K562 (cell line): ENCODE results near the gene ENTR1. TPM values are rescaled to one million over a fixed set of nuclear protein-coding genes. Genes with fewer than 3 reads are reported as not detected.
A peak's percentile ranks its signal among the peaks of the same experiment; 100 is the strongest.

ENCODE experiments used
- CBFA2T2 ChIP-seq: fragments of 450-650 bp; conservative IDR thresholded peaks from 2 replicates; pipeline ENCODE4 v1.6.1; 2017; ENCODE audit warnings: mild to moderate bottlenecking
- ELF4 ChIP-seq: fragments of 450-650 bp; formaldehyde crosslinking; IDR thresholded peaks from 2 replicates; pipeline ENCODE4 v1.4.0; 2022; ENCODE audit warnings: missing genetic modification characterization
- EP400 ChIP-seq: fragments of 450-650 bp; IDR thresholded peaks from 2 replicates; pipeline ENCODE4 v1.6.1; 2017; ENCODE audit warnings: antibody characterized with exemption, mild to moderate bottlenecking, moderate library complexity
- ETV1 ChIP-seq: fragments of 450-650 bp; conservative IDR thresholded peaks from 2 replicates; pipeline ENCODE4 v1.6.1; 2016; ENCODE audit warnings: missing genetic modification characterization, control low read depth, low read depth, missing compliant biosample characterization
- NFIC ChIP-seq: fragments of 450-650 bp; IDR thresholded peaks from 2 replicates; pipeline ENCODE4 v1.6.1; 2017; ENCODE audit warnings: mild to moderate bottlenecking, inconsistent platforms
- SETDB1 ChIP-seq: IDR thresholded peaks from one replicate; pipeline ENCODE4 v1.6.1; 2012; ENCODE audit warnings: low read length, control low read depth, inconsistent platforms
- SP1 ChIP-seq: sonication (generic); formaldehyde crosslinking; IDR thresholded peaks from 2 replicates; pipeline ENCODE4 v1.8.1; 2022; ENCODE audit warnings: mild to moderate bottlenecking, missing genetic modification reagents
- polyA plus RNA-seq, 8 experiments: library from polyadenylated mRNA; depleted of rRNA in 4 of 8; stranded (reverse) in 5 of 8; unstranded in 3 of 8; fragments of >200 nt; fragmentation: Nextera tagmentation in 2 of 8; fragmentation: Illumina TruSeq in 1 of 8; extraction: Ambion mirVana in 2 of 8; extraction: Trizol in 1 of 8; gene quantifications; 2 replicates each; pipeline versions ENCODE4 v1.2.1 to v1.2.3, GENCODE V29; 2011 to 2014; ENCODE audit warnings: inconsistent platforms in 1 of 8, missing spikeins in 1 of 8
- total RNA-seq, 7 experiments: library from RNA; depleted of rRNA in 6 of 7; stranded (reverse); fragments of >200 nt in 6 of 7; fragmentation: Illumina TruSeq in 2 of 7; extraction: Trizol in 2 of 7; gene quantifications; 2 replicates each; pipeline versions ENCODE4 v1.2.1 to v1.2.3, GENCODE V29; 2011 to 2021; ENCODE audit warnings: low replicate concordance in 1 of 7
- TF ChIP-seq, protein P1 (sequence below), 2 experiments: fragments of 450-650 bp; IDR thresholded peaks; 2 replicates each; pipeline ENCODE4 v1.6.1; 2016; ENCODE audit warnings: mild to moderate bottlenecking in 2 of 2, borderline replicate concordance in 1 of 2, low read depth in 1 of 2, moderate library complexity in 1 of 2
- TF ChIP-seq, protein P2 (sequence below): fragments of 200-800 bp; sonication (Bioruptor generic); IDR thresholded peaks from 2 replicates; pipeline ENCODE4 v1.6.1; 2017; ENCODE audit warnings: missing genetic modification characterization, missing compliant biosample characterization
- TF ChIP-seq, protein P3 (sequence below): sonication (generic); formaldehyde crosslinking; IDR thresholded peaks from 2 replicates; pipeline ENCODE4 v1.9.0; 2022; ENCODE audit warnings: mild to moderate bottlenecking, missing genetic modification reagents
- TF ChIP-seq, protein P4 (sequence below): conservative IDR thresholded peaks from 2 replicates; pipeline ENCODE4 v1.6.1; 2011; ENCODE audit warnings: low read depth, mild to moderate bottlenecking, low read length; ENCODE audit not compliant: control insufficient read depth
- TF ChIP-seq, protein P5 (sequence below): fragments of 450-650 bp; conservative IDR thresholded peaks from 2 replicates; pipeline ENCODE4 v1.6.1; 2016; ENCODE audit warnings: missing genetic modification characterization, low read depth, mild to moderate bottlenecking, missing compliant biosample characterization, moderate library complexity

ENTR1 gene
- total and polyA plus RNA-seq, 9 of the 15 experiments (the other 6 are each of a cell fraction or from before 2014, with no cell fraction given): 6.7 to 106 (median 72.6) TPM

DNA sequence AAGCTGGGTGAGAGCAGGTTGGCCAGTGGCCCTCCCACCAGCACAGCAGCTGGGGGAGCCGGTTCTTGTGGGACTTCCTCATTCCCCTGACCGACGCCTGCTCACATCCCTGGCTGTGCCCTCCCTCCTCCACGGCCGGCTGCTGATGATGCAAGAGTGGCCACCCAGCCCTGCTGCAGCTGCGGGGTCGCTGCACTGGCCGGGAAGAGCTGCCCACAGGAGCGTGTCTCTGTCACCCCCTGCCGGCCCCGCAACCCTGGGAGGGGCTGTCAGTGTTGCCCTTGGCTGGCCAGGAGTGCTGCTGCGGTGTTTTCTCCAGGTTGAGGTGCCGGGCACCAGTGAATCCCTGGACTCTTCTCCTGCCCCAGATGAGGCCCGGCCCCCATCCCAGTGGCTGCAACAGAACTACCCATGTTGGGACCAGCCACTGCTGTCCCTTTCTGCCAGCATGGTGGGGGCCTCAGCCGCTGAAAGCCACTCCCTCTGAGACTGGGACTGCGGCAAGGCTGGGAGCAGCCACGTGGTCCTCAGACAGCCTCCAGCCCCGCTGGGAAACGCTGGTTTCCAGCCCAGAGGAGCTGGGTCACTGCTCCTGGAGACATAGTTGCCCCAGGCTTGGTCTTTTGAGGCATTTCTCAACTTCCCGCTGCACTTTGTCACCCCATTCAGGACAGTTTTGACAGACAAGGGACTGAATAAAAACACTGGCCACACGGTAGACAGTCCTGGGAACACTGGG is 37.7 kb downstream of the ENTR1 start (continued):
- TF ChIP-seq, protein P1, sequence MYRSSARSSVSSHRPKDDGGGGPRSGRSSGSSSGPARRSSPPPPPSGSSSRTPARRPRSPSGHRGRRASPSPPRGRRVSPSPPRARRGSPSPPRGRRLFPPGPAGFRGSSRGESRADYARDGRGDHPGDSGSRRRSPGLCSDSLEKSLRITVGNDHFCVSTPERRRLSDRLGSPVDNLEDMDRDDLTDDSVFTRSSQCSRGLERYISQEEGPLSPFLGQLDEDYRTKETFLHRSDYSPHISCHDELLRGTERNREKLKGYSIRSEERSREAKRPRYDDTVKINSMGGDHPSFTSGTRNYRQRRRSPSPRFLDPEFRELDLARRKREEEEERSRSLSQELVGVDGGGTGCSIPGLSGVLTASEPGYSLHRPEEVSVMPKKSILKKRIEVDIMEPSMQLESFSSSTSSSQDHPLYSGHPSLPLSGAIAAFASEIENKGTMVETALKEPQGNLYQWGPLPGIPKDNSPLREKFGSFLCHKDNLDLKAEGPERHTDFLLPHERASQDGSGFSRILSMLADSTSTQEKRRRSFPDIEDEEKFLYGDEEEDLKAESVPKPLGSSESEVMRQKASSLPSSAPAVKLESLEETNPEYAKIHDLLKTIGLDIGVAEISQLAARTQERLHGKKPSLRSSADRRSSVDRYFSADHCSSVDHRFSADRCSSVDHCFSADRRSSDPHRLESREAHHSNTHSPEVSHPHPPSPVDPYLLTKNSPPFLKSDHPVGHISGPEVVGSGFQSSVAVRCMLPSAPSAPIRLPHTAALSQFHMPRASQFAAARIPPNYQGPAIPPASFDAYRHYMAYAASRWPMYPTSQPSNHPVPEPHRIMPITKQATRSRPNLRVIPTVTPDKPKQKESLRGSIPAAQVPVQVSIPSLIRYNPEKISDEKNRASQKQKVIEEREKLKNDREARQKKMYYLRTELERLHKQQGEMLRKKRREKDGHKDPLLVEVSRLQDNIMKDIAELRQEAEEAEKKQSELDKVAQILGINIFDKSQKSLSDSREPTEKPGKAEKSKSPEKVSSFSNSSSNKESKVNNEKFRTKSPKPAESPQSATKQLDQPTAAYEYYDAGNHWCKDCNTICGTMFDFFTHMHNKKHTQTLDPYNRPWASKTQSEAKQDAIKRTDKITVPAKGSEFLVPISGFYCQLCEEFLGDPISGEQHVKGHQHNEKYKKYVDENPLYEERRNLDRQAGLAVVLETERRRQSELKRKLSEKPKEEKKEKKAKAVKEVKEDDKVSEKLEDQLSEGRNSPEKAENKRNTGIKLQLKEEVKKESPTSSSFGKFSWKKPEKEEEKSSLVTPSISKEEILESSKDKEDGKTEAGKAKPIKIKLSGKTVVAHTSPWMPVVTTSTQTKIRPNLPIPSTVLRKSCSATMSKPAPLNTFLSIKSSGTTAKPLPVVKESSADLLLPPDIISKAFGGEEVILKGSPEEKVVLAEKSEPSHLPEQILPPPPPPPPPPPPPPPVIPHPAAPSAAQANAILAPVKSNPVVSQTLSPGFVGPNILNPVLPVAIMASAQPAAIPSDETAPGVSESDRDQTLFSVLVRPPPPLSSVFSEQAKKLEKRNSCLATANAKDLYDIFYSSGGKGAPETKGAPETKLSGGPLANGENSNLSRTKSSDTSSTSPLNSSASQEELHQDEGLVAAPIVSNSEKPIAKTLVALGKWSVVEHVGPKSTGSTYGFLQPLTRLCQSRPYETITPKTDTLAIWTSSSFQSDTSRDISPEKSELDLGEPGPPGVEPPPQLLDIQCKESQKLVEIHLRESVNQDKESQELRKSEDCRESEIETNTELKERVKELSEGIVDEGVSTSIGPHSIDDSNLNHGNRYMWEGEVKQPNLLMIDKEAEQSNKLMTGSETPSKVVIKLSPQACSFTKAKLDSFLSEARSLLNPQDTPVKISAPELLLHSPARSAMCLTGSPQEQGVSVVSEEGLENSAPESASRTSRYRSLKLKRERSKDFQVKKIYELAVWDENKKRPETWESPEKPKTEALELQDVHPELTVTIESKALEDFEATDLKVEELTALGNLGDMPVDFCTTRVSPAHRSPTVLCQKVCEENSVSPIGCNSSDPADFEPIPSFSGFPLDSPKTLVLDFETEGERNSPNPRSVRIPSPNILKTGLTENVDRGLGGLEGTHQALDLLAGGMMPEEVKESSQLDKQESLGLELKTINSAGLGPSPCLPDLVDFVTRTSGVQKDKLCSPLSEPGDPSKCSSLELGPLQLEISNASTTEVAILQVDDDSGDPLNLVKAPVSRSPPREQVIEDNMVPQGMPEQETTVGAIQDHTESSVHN (IDR thresholded peaks at IDR 0.05; ENCODE audit: borderline replicate concordance in 1 of 2, low read depth in 1 of 2): peak in 1 of 2 experiments; percentile 77; a peak in 1 of 4 replicates
- TF ChIP-seq, protein P2, sequence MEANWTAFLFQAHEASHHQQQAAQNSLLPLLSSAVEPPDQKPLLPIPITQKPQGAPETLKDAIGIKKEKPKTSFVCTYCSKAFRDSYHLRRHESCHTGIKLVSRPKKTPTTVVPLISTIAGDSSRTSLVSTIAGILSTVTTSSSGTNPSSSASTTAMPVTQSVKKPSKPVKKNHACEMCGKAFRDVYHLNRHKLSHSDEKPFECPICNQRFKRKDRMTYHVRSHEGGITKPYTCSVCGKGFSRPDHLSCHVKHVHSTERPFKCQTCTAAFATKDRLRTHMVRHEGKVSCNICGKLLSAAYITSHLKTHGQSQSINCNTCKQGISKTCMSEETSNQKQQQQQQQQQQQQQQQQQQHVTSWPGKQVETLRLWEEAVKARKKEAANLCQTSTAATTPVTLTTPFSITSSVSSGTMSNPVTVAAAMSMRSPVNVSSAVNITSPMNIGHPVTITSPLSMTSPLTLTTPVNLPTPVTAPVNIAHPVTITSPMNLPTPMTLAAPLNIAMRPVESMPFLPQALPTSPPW: peak; percentile 69
- TF ChIP-seq, protein P3, sequence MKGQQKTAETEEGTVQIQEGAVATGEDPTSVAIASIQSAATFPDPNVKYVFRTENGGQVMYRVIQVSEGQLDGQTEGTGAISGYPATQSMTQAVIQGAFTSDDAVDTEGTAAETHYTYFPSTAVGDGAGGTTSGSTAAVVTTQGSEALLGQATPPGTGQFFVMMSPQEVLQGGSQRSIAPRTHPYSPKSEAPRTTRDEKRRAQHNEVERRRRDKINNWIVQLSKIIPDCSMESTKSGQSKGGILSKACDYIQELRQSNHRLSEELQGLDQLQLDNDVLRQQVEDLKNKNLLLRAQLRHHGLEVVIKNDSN: peak; percentile 68
- TF ChIP-seq EP400 (peak; percentile 92), ETV1 (tag) (no peak), SP1 (CRISPR knock-in tag) (peak; percentile 31; the same call in 1 of the 2 replicates), NFIC (no peak; the same call in 1 of the 2 replicates), SETDB1 (no peak), ELF4 (CRISPR knock-in tag) (no peak), CBFA2T2 (no peak; the same call in 1 of the 2 replicates)
- TF ChIP-seq, protein P4, sequence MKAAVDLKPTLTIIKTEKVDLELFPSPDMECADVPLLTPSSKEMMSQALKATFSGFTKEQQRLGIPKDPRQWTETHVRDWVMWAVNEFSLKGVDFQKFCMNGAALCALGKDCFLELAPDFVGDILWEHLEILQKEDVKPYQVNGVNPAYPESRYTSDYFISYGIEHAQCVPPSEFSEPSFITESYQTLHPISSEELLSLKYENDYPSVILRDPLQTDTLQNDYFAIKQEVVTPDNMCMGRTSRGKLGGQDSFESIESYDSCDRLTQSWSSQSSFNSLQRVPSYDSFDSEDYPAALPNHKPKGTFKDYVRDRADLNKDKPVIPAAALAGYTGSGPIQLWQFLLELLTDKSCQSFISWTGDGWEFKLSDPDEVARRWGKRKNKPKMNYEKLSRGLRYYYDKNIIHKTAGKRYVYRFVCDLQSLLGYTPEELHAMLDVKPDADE: no peak; the same call in 1 of the 2 replicates
- TF ChIP-seq, protein P5, sequence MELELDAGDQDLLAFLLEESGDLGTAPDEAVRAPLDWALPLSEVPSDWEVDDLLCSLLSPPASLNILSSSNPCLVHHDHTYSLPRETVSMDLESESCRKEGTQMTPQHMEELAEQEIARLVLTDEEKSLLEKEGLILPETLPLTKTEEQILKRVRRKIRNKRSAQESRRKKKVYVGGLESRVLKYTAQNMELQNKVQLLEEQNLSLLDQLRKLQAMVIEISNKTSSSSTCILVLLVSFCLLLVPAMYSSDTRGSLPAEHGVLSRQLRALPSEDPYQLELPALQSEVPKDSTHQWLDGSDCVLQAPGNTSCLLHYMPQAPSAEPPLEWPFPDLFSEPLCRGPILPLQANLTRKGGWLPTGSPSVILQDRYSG (tag): no peak
